PC-9 (cell line): ENCODE results near the gene UTP20. TPM values are rescaled to one million over a fixed set of nuclear protein-coding genes. Genes with fewer than 3 reads are reported as not detected.

ENCODE experiments used
- BruUV-seq: library from RNA; stranded (reverse); fragments of 400-500 nt; replicated peaks from 2 replicates; lab custom pipeline; 2021; lab: Mats Ljungman, UMichigan
- CTCF ChIA-PET: fragments of 300-600 bp; sonication (Branson Sonifier 250); formaldehyde crosslinking; loops from one replicate; lab custom pipeline; 2022; ENCODE audit warnings: antibody characterized with exemption; lab: Charles Lee
- POLR2A ChIA-PET: fragments of 300-600 bp; sonication (Branson Sonifier 250); formaldehyde crosslinking; loops from one replicate; lab custom pipeline; 2022; ENCODE audit warnings: antibody characterized with exemption; ENCODE audit not compliant: unreplicated experiment; lab: Charles Lee
- DNase-seq, 2 experiments: peaks; one replicate each; pipeline versions ENCODE4 v3.0.0 to v3.0.0-alpha.2; 2015 to 2022; ENCODE audit warnings: mixed read lengths in 1 of 2
- H2AFZ ChIP-seq: fragments of 200-600 bp; sonication (generic); 2 replicates; pipeline ENCODE4 v1.8.1; 2017; ENCODE audit warnings: antibody characterized with exemption
- H3F3A ChIP-seq: fragments of 200-600 bp; sonication (generic); 2 replicates; pipeline ENCODE4 v1.8.1; 2017; ENCODE audit warnings: antibody characterized with exemption, mild to moderate bottlenecking, low read depth; ENCODE audit not compliant: insufficient read depth
- H3K27ac ChIP-seq: fragments of 200-600 bp; sonication (generic); 2 replicates; pipeline ENCODE4 v1.6.1; 2016; ENCODE audit warnings: mixed run types
- H3K27me3 ChIP-seq: fragments of 200-600 bp; sonication (generic); 2 replicates; pipeline ENCODE4 v1.6.1; 2016; ENCODE audit warnings: low read depth, mixed run types; ENCODE audit not compliant: insufficient read depth
- H3K36me3 ChIP-seq: fragments of 200-600 bp; sonication (generic); 2 replicates; pipeline ENCODE4 v1.6.1; 2016; ENCODE audit warnings: low read depth, mixed run types
- H3K4me1 ChIP-seq: fragments of 200-600 bp; sonication (generic); replicated peaks from 2 replicates; pipeline ENCODE4 v1.6.1; 2016; ENCODE audit warnings: mixed run types; ENCODE audit not compliant: insufficient read depth
- H3K4me2 ChIP-seq: fragments of 200-600 bp; sonication (generic); 2 replicates; pipeline ENCODE4 v1.6.1; 2017; ENCODE audit warnings: mixed run types
- H3K4me3 ChIP-seq: fragments of 200-600 bp; sonication (generic); 2 replicates; pipeline ENCODE4 v1.6.1; 2016; ENCODE audit warnings: mixed run types
- H3K79me2 ChIP-seq: fragments of 200-600 bp; sonication (generic); 2 replicates; pipeline ENCODE4 v1.6.1; 2017; ENCODE audit warnings: low read depth, mixed run types
- H3K9me2 ChIP-seq: fragments of 200-600 bp; sonication (generic); 2 replicates; pipeline ENCODE4 v1.8.1; 2017; ENCODE audit warnings: mild to moderate bottlenecking; ENCODE audit not compliant: insufficient read depth
- H3K9me3 ChIP-seq: fragments of 200-600 bp; sonication (generic); 2 replicates; pipeline ENCODE4 v1.8.1; 2016; ENCODE audit warnings: low read depth; ENCODE audit not compliant: insufficient read depth
- H4K20me1 ChIP-seq: fragments of 200-600 bp; sonication (generic); 2 replicates; pipeline ENCODE4 v1.8.1; 2017; ENCODE audit not compliant: insufficient read depth
- EZH2 ChIP-seq: fragments of 200-600 bp; sonication (generic); IDR thresholded peaks from 2 replicates; pipeline ENCODE4 v1.8.0; 2017; ENCODE audit warnings: antibody characterized with exemption, low read depth
- intact Hi-C: fragments of 100-400 bp; cut with micrococcal nuclease; formaldehyde crosslinking; loops from one replicate; pipeline ENCODE4 v1.10.0; 2022; ENCODE audit not compliant: unreplicated experiment
- total RNA-seq: library from RNA; stranded (reverse); gene quantifications from 2 replicates; pipeline ENCODE4 v1.2.3, GENCODE V29; 2021
- TF ChIP-seq, protein P1 (sequence below): fragments of 200-600 bp; sonication (generic); conservative IDR thresholded peaks from 2 replicates; pipeline ENCODE4 v1.6.1; 2017; ENCODE audit warnings: mixed run types, antibody characterized with exemption, mild to moderate bottlenecking, moderate library complexity

UTP20 gene
- total RNA-seq, 1 experiment from 2014 or later = 14.1 TPM

DNA sequence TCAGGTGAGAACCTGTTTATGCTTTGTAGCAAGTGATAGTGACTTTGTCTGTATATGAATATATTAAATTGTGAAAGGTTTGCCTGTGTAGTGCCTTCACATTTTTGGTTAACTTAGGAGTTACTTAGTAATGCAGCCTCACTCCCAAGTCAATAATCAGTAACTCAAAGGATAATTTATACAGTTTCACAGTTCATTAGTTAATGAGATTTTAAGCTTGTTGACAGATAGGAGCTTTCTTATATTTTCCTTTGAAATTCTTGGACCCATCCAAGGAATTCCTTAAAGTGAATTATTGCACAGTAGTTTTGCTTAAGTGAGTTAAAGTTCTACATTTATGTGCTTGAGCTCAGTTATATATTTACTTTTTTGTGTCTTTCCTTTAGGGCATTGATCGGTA is 50.7 kb downstream of the UTP20 start:
- CTCF ChIA-PET = no interaction called here
- no peak overlapping the region for H3K4me2 ChIP-seq

DNA sequence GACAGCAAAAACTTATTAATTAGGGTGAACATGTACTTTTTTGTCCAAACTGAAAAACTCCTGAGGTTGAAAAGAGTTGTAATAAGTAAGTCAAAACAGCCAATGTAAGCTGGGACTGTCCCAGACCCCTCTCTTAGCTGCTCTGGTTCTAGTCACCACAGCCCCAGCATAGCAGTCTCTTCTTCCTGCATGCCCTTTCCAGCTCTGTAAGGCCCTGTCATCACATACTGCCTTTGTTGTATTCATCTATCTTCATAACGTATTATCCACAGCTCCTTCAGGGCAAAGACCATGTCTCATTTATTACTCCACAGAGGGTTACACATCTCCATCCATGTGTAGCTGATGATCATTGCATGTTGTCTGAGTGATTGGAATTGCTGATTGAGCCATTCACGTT is 56.5 kb downstream of the UTP20 start:
- Histone ChIP-seq H3K79me2 (no peaks in the 10 kb centered on the region), H3K4me3 (no peak overlapping the region), H4K20me1 (no peaks in the 10 kb centered on the region), H3K9me2 (no peaks in the 10 kb centered on the region), H3K4me2 (no peak overlapping the region), H3K4me1 (no peaks in the 10 kb centered on the region), H3K27ac (no peak overlapping the region), H3K27me3 (no peaks in the 10 kb centered on the region), H3F3A (no peaks in the 10 kb centered on the region), H3K36me3 (peaks cover 14% of the 10 kb centered on the region; the same call in 1 of the 2 replicates), H2AFZ (no peak overlapping the region), H3K9me3 (no peaks in the 10 kb centered on the region)
- BruUV-seq = no TSS peak
- CTCF ChIA-PET = no interaction called here
- POLR2A ChIA-PET = no interaction called here
- intact Hi-C loops = no loop called here
- no peak for TF ChIP-seq EZH2
- TF ChIP-seq, protein P1, sequence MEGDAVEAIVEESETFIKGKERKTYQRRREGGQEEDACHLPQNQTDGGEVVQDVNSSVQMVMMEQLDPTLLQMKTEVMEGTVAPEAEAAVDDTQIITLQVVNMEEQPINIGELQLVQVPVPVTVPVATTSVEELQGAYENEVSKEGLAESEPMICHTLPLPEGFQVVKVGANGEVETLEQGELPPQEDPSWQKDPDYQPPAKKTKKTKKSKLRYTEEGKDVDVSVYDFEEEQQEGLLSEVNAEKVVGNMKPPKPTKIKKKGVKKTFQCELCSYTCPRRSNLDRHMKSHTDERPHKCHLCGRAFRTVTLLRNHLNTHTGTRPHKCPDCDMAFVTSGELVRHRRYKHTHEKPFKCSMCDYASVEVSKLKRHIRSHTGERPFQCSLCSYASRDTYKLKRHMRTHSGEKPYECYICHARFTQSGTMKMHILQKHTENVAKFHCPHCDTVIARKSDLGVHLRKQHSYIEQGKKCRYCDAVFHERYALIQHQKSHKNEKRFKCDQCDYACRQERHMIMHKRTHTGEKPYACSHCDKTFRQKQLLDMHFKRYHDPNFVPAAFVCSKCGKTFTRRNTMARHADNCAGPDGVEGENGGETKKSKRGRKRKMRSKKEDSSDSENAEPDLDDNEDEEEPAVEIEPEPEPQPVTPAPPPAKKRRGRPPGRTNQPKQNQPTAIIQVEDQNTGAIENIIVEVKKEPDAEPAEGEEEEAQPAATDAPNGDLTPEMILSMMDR = no peak
- DNase-seq = no peak

More for the DNA sequence above, 50.7 kb downstream of the UTP20 start:
- Histone ChIP-seq H3K79me2 (no peaks in the 10 kb centered on the region), H3K27me3 (no peaks in the 10 kb centered on the region), H3K4me3 (no peak overlapping the region), H3K4me1 (no peaks in the 10 kb centered on the region), H3K9me3 (no peaks in the 10 kb centered on the region), H4K20me1 (no peaks in the 10 kb centered on the region), H3K27ac (no peak overlapping the region), H3F3A (no peaks in the 10 kb centered on the region), H2AFZ (no peak overlapping the region), H3K36me3 (peaks cover 15% of the 10 kb centered on the region), H3K9me2 (no peaks in the 10 kb centered on the region)
- TF ChIP-seq, protein P1 = no peak
- no peak for TF ChIP-seq EZH2
- BruUV-seq = no TSS peak
- no peak for DNase-seq
- POLR2A ChIA-PET = no interaction called here
- intact Hi-C loops = no loop called here

DNA sequence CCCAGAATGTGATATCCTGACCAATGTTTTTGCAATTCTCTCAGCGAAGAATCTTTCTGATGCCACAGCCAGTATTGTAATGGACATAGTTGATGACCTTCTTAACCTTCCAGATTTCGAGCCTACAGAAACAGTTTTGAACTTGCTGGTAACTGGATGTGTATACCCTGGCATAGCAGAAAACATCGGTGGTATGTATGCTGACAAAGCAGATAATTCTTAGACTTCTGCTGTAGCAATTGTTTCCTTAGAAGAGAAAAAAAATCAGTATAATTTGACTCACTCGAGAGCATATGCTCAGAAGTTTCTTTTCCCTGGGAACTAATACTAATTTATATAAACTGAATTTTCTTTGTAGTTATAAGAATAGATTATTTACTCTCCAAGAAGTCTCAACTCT is 58.2 kb downstream of the UTP20 start:
- Histone ChIP-seq H3K4me3 (no peak overlapping the region), H4K20me1 (no peaks in the 10 kb centered on the region), H3K27ac (no peak overlapping the region), H3K9me3 (no peaks in the 10 kb centered on the region), H3F3A (no peaks in the 10 kb centered on the region), H2AFZ (no peak overlapping the region), H3K4me2 (no peak overlapping the region), H3K27me3 (no peaks in the 10 kb centered on the region), H3K9me2 (no peaks in the 10 kb centered on the region; the same call in 1 of the 2 replicates), H3K4me1 (no peaks in the 10 kb centered on the region), H3K79me2 (no peaks in the 10 kb centered on the region), H3K36me3 (peaks cover 14% of the 10 kb centered on the region; the same call in 1 of the 2 replicates)
- ChIA-PET POLR2A (no interaction called here), CTCF (no interaction called here)
- intact Hi-C loops = no loop called here
- no peak for DNase-seq
- TF ChIP-seq EZH2 = no peak
- TF ChIP-seq, protein P1 = no peak
- BruUV-seq = no TSS peak
